SU-DHL-6 (cell line): ENCODE measurements around the gene GPRC5A.

ENCODE experiments used
- H2AFZ ChIP-seq: fragments of 200-600 bp; sonication (generic); 2 replicates; pipeline ENCODE4 v1.6.1; 2014; ENCODE audit warnings: low read depth, mild to moderate bottlenecking, moderate library complexity, mixed read lengths, antibody characterized with exemption, low read length; ENCODE audit not compliant: severe bottlenecking
- H3F3A ChIP-seq: fragments of 200-600 bp; shearing (Covaris generic); 2 replicates; pipeline ENCODE4 v1.6.0; 2016; ENCODE audit warnings: antibody characterized with exemption, mild to moderate bottlenecking; ENCODE audit not compliant: insufficient read depth
- H3K27ac ChIP-seq: fragments of 200-600 bp; sonication (generic); 2 replicates; pipeline ENCODE4 v1.5.1; 2016; ENCODE audit warnings: low read depth, mild to moderate bottlenecking, low read length, moderate library complexity, mixed read lengths
- H3K27me3 ChIP-seq: fragments of 200-600 bp; sonication (generic), shearing (Covaris generic); 2 replicates; pipeline ENCODE4 v1.6.0; 2014; ENCODE audit warnings: mild to moderate bottlenecking, low read length
- H3K36me3 ChIP-seq: fragments of 200-600 bp; sonication (generic); 2 replicates; pipeline ENCODE4 v1.6.1; 2014; ENCODE audit warnings: mild to moderate bottlenecking, low read length, mixed read lengths
- H3K4me2 ChIP-seq: fragments of 300-600, 200-600 bp; shearing (Covaris generic), sonication (generic); 2 replicates; pipeline ENCODE4 v1.6.0; 2014; ENCODE audit warnings: low read length, low read depth, mild to moderate bottlenecking; ENCODE audit not compliant: poor library complexity, severe bottlenecking
- H3K4me3 ChIP-seq: fragments of 200-600 bp; sonication (generic); 2 replicates; pipeline ENCODE4 v1.5.1; 2014; ENCODE audit warnings: antibody characterized with exemption, low read length, mild to moderate bottlenecking, mixed read lengths; ENCODE audit not compliant: insufficient read depth, poor library complexity, severe bottlenecking
- H3K79me2 ChIP-seq: fragments of 200-600 bp; sonication (generic); 2 replicates; pipeline ENCODE4 v1.6.1; 2014; ENCODE audit warnings: mild to moderate bottlenecking, low read length, moderate library complexity; ENCODE audit not compliant: insufficient read depth
- H3K9ac ChIP-seq: fragments of 200-600 bp; sonication (generic); 2 replicates; pipeline ENCODE4 v1.7.0; 2014; ENCODE audit warnings: mild to moderate bottlenecking, low read length
- H3K9me2 ChIP-seq: fragments of 200-600 bp; sonication (generic); replicated peaks from 2 replicates; pipeline ENCODE4 v1.6.1; 2014; ENCODE audit warnings: low read length; ENCODE audit not compliant: insufficient read depth
- H3K9me3 ChIP-seq: fragments of 200-600 bp; sonication (generic); 2 replicates; pipeline ENCODE4 v1.6.1; 2014; ENCODE audit warnings: low read length, mixed read lengths; ENCODE audit not compliant: insufficient read depth
- H4K20me1 ChIP-seq: fragments of 200-600 bp; sonication (generic); 2 replicates; pipeline ENCODE4 v1.6.1; 2014; ENCODE audit warnings: low read depth, mild to moderate bottlenecking, antibody characterized with exemption, low read length, moderate library complexity, mixed read lengths
- EZH2phosphoT487 ChIP-seq: fragments of 200-600 bp; sonication (generic), shearing (Covaris generic); conservative IDR thresholded peaks from 2 replicates; pipeline ENCODE4 v1.6.1; 2018; ENCODE audit warnings: mild to moderate bottlenecking, antibody characterized with exemption, low read length, moderate library complexity, mixed read lengths
- TF ChIP-seq, protein P1 (sequence below): fragments of 200-600 bp; sonication (generic); IDR thresholded peaks from one replicate; pipeline ENCODE4 v1.5.1; 2017; ENCODE audit warnings: antibody characterized with exemption, mild to moderate bottlenecking, low read length, moderate library complexity; ENCODE audit not compliant: insufficient read depth, poor library complexity, severe bottlenecking

The GPRC5A gene

GRCh38 chr12:12908711-12909110 is 17.3 kb downstream of the GPRC5A start:
- Histone ChIP-seq H4K20me1 (no peaks in the 10 kb centered on the region), H3K4me2 (no peak overlapping the region), H3K4me3 (no peak overlapping the region), H3K9me3 (no peaks in the 10 kb centered on the region), H3K79me2 (no peaks in the 10 kb centered on the region), H3K27me3 (no peaks in the 10 kb centered on the region), H3F3A (no peaks in the 10 kb centered on the region), H3K9me2 (no peaks in the 10 kb centered on the region), H2AFZ (no peak overlapping the region), H3K27ac (no peak overlapping the region), H3K36me3 (no peaks in the 10 kb centered on the region), H3K9ac (no peak overlapping the region)
- TF ChIP-seq, protein P1, sequence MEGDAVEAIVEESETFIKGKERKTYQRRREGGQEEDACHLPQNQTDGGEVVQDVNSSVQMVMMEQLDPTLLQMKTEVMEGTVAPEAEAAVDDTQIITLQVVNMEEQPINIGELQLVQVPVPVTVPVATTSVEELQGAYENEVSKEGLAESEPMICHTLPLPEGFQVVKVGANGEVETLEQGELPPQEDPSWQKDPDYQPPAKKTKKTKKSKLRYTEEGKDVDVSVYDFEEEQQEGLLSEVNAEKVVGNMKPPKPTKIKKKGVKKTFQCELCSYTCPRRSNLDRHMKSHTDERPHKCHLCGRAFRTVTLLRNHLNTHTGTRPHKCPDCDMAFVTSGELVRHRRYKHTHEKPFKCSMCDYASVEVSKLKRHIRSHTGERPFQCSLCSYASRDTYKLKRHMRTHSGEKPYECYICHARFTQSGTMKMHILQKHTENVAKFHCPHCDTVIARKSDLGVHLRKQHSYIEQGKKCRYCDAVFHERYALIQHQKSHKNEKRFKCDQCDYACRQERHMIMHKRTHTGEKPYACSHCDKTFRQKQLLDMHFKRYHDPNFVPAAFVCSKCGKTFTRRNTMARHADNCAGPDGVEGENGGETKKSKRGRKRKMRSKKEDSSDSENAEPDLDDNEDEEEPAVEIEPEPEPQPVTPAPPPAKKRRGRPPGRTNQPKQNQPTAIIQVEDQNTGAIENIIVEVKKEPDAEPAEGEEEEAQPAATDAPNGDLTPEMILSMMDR, result no peak
- TF ChIP-seq EZH2phosphoT487, result no peak

- no peak for TF ChIP-seq EZH2phosphoT487
- TF ChIP-seq, protein P1, result no peak
- no peak overlapping the region for H2AFZ ChIP-seq
- no peak overlapping the region for H3K4me3 ChIP-seq
- H3K4me2 ChIP-seq, result no peak overlapping the region
- H3K27ac ChIP-seq, result no peak overlapping the region
- H3K36me3 ChIP-seq, result no peaks in the 10 kb centered on the region
- no peaks in the 10 kb centered on the region for H4K20me1 ChIP-seq
- no peak overlapping the region for H3K9ac ChIP-seq
- no peaks in the 10 kb centered on the region for H3K9me2 ChIP-seq
- no peaks in the 10 kb centered on the region for H3K9me3 ChIP-seq
- no peaks in the 10 kb centered on the region for H3K79me2 ChIP-seq
- no peaks in the 10 kb centered on the region for H3K27me3 ChIP-seq
- no peaks in the 10 kb centered on the region for H3F3A ChIP-seq
These were observed 18.0 kb downstream of the GPRC5A start for GRCh38 chr12:12909228-12909994.

DNA sequence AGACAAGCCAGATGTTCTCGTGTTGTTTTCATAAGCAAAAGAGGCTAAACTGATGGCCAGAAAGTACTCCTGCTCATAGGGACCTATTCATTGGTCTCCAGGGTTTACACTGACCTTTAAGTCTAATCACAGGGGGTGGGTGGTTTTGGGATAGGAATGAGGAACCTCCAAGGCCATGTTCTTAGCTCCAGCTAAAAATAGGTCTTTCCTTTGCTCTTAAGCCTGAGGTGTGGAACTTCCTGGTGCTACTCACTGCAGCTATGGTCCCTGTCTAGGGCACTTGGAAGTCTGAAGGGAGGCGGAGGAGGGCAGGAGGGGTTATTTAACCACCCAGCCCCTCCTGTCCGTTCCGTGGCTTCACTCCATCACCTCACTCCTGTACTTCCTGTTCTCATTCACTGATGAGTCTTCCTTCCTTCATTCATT is 18.6 kb downstream of the GPRC5A start:
- Histone ChIP-seq H3K27me3 (no peaks in the 10 kb centered on the region), H3K27ac (no peak overlapping the region), H3K9me3 (no peaks in the 10 kb centered on the region), H3K9me2 (no peaks in the 10 kb centered on the region), H4K20me1 (no peaks in the 10 kb centered on the region), H3K79me2 (no peaks in the 10 kb centered on the region), H3F3A (no peaks in the 10 kb centered on the region), H3K4me2 (no peak overlapping the region), H3K9ac (no peak overlapping the region), H3K4me3 (no peak overlapping the region), H2AFZ (no peak overlapping the region), H3K36me3 (no peaks in the 10 kb centered on the region)
- TF ChIP-seq, protein P1, result no peak
- TF ChIP-seq EZH2phosphoT487, result no peak
